Stimulated activated CD4-positive, alpha-beta T cell treated with anti-CD3 and anti-CD28 coated beads, Interleukin-1b, Interleukin-23, amount 100 ng/mL, for 1 hour (primary cell): ENCODE data around the gene RUBCN.
A peak's percentile ranks its signal among the peaks of the same experiment; 100 is the strongest.

Experiments used
- DNase-seq, 2 donors: peaks; one replicate each; pipeline ENCODE4 v3.0.0-alpha.2; 2020; ENCODE audit warnings: low read depth in 2 of 2

The RUBCN gene

DNA sequence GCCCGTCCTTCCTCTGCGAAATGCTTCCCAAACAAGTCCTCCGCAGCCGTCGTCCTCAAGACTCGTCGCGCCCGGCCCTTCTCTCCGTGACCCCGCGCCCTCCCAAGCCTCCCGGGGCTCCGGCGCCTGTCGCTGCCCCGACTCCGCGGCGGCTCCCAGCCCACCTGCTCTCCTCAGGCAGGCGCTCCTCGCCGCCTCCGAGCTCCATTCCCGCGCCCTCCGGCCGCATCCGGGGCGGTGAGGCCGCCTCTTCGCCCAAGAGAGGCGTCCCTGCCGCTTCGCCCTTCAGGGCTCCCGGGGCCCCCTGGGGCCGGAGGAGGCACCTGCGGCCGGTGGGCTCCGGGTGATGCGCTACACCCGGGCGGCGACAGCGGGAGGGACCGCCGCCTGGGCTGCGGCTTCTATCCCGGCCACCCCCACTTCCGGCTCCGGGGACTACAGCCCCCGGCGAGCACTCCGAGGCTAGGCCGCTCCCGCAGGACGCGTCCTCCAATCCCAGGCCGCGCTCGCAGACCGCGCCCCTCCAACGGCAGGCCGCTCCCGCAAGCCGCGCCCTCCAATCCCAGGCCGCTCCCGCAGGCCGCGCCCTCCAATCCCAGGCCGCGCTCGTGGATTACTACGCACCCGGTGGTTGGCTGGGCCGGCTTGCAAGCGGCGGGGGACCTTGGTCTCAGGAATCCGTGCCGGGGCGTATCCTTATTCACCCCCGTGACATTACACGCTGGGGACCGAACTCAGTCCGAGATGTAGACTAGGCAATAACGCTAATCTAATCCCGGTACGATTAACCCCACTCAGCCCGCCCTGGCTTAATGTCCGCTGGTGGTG, at the start of gene RUBCN:
RUBCN (minus strand) TSS at position 414 of the 828 bp plus-strand sequence; CDS start at position 229, 185 bp downstream.
- DNase-seq, result peak; percentile 75 to 78

DNA sequence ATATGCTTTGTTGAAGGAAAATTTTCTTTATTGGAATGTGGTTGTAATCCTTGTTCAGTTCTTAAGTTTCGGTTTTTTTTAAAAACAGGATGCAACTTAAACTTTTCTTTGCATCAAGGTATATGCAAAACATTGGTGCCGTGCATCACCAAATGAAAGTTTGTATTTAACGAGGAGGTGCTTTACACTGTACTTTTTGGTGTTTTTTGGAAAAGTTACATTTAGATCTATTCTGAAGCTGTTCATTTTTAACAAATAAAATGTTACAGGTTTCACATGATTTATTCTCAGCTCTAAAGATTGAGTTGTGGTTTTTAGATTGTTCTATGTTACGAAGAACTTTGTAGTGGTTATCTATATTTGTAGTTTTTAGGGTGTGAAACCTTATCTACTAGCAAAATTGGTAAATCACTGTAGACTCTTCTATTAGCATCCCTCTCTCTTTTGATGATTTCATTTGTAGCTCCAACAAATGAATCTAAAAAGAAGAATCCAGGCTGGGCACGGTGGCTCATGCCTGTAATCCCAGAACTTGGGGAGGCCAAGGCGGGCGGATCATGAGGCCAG, 47.4 kb upstream of the RUBCN start:
- DNase-seq, result no peak

DNA sequence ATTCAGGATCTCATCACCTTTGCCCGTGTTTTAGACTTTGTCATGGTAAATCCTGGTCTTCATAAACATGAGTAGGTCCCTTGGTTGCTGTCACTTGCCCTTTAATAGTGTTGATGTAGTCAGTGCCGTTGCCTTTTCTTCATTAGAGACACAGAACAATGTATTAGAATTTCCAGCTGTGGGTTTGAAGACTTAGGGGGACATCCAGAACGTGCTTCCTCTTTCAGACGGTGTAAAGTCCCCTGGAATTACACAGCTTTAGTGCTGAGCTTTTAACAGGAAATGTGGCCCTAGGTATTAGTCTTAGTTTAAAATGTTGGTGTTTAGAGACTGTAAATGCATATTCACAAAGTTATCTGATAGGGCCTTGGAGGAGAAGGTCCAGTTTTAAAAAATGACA, 45.5 kb upstream of the RUBCN start:
- no peak for DNase-seq

DNA sequence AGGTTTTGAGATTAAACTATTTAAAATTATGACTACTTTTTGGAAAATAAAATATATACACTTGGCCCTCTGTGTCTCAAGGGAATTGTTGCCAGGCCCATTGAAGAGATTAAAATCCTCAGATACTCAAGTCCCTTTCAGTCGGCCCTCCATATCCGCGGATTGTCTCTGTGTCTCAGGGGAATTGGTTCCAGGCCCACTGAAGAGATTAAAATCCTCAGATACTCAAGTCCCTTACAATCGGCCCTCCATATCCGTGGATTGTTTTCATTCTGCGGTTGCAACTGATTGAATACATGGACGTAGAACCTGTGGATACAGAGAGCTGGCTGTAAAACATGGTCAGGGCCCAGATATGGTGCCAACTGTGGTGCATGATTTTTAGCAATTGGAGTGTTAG, 38.6 kb upstream of the RUBCN start:
- no peak for DNase-seq

DNA sequence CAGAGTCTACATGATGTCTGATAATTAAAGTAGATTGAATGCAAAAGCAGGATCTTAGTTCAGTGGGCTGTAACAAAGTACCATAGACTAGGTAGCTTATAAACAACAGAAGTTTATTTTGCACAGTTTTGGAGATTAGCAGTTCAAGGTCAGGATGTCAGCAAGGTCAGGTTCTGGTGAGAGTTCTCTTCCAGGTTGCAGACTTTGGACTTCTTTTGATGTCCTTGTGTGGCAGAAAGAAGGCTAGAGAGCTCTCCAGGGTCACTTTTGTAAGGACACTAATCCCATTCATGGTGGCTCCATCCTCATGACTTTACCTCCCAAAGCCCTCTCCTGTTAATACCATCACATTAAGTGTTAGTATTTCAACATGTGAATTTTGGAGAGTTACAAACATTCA, 25.1 kb upstream of the RUBCN start:
- no peak for DNase-seq

DNA sequence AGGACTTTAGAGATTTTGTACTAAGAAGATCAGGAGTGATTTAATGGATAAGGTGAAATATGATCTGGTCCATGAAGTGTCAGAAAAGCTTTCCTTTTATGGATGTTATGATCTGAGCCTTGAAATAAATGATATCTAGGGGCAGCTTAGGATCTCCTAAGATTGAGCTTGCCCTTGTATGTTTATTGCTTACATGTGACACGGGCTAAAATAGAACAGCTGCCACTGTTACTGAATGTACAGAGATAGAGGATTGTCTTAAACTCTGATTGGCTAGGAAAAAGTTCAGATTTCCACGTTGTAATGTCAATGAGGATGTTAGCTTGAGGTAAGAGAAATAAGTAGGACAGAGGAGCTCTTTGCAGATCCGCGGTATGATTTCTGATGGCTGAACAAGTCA, 21.8 kb upstream of the RUBCN start:
- DNase-seq, result no peak

DNA sequence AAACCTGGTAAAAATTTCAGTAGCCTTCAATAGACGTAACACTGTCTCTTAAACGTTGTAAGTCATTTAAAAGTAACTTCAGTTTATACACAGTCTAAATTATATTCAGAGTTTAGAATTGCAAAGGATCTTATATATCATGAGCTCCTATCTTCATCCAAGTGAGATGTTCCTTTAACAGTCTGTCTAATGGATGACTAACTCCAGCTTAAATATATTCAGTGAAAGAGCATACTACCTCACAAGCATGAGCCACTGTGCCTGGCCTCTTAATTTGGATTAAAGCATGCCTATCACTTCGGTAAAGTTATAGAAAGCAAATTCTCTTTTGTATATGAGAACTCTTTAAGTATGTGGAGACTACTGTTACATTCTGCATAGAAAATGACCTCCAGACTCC, 20.0 kb upstream of the RUBCN start:
- no peak for DNase-seq

DNA sequence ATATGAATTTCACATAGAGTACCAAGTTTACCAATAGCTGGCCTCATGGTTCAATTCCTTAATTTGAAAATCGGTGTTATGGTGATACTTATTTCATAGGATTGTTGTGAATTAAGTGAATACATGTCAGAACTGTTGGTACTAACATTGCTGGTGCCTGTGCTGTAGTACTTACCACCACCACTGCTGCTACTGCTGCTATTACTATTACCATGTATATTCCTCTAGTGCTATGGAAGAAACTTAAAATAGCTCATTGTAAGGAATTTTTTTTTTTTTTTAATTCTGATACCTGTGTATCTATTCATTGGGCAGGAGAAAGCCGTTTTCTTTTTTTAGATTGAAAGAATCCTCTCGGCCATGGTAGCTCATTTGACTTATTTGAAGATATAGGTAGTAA, 16.6 kb upstream of the RUBCN start:
- DNase-seq, result no peak

DNA sequence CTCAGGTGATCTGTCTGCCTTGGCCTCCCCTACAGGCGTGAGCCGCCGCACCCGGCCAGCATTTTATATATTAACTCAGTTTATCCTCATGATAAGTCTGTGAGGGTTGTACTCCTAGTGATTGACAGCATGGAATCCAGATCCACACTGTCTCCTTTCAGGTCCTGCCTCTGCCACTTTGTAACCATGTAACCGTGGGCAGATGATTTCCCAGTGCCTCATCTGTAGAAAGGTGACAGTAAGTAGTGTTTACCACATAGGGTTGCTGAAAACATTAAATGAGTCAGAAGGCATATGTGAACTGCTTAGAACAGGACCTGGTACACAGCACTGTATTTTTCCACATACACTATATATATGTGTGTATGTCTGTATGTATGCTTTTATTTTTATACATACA, 15.4 kb upstream of the RUBCN start:
- no peak for DNase-seq

DNA sequence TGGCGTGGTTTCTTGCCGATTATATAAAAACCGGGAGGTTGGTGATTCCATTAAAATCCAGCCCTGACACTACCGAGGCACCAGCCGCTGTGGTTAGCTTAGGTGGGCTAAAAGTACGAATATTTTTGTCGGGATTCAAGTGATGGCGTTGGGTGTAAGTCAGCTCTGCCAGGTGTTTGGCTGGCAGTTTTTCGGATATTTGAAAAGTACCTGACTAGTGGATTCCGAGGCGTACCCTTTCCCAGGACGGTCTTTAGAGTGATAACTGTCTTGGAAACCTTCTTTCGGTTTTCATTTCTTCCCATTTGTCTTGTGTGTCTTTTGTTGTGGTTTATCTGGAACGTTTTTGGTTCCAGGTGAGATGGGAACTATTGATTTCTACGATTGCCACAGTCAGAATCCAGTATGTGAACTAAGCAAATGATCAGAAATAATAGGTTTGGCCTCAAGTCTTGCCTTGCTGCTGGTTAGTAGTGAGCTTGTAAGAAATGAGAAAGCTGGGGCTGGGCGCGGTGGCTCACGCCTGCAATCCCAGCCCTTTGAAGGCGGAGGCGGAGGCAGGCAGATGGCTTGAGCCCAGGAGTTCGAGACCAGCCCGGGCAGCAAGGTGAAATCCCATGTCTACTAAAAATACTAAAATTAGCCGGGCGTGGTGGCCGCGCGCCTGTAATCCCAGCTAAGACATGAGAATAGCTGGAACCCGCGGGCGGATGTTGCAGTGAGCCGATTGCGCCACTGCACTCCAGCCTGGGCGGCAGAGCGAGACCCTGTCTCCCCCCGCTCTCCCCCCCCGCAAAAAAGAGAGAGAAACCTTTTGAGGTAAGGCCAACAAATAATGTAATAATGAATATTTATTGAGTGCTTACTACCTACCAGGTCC, 14.4 kb upstream of the RUBCN start:
- peak in 1 of 2 donors; percentile 10 for DNase-seq

DNA sequence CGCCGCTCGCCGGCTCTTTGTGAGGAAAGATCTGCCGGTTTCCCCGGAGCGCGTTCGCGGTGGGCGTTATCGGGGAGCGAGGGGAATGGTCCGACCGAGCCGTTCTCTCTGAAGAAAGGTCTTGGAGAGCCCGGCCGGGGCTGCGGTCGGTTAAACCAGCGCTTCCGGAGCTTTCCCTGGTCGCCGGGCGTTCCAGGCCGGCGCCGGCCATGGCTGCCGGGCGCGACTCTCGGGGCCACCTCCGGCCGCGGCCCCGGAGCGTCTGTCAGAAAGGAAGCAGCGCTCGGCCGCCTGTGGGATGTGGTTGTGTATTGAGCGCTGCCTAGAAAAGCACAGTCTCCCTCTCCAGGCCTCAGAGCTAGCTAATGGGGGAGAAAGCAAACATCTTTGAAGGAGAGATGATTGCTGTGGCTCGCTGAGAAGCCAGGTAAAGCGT, 13.7 kb upstream of the RUBCN start:
- DNase-seq, result peak in 1 of 2 donors; percentile 19

DNA sequence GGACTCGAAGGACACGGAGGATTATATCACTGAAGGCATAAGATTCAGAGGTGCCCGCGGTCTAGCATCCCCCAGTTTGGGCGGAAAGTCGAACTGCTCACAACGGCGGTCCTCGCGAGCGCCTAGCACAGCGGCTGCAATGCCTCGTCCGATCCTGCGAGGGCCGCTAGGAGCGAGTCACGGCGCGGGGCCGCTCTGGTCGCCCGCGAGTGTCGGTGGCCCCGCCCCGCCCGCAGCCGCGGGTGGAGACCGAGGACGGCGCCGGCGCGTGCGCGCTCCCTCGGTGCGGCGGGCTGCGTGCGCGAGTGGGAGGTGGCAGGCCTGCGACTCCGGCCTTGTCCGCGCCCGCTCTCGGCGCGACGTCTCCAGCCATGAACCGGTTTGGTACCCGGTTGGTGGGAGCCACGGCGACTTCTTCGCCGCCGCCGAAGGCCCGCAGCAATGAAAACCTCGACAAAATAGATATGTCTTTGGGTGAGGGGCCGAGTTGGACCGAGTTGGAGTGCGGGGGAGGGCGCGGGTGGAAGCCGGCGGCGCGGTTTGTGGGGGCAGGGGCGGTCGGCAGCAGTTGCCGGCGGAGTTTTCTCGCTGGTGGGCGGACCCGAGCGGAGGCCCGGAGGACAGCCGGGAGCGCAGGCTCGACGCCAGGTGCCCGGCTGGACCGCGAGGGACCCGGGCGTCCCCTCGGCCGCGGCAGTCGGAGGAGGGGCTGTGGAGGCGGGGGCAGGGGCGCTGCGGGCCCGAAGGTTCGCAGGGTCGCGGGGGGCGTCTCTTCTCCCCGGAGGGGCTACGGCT, 13.1 kb upstream of the RUBCN start, which contains the start of gene FYTTD1:
FYTTD1 (plus strand) TSS at position 283 of the 795 bp plus-strand sequence; CDS start at position 372, 89 bp downstream.
- DNase-seq, result peak; percentile 69 to 72

DNA sequence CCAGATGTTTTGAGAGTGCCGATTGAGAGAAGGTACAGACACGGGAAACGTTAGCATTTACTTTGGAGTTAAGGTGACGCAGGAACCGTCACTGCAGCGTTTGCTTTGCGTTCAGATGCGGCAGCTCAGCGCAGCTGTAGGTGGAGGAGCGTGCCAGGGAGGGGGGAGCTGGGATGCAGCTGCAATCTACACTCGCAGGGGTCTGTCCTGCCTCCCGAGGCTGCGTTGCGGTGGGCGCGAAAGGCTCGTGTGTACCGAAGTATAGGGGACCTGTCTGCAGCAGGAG, 12.6 kb upstream of the RUBCN start:
- no peak for DNase-seq

DNA sequence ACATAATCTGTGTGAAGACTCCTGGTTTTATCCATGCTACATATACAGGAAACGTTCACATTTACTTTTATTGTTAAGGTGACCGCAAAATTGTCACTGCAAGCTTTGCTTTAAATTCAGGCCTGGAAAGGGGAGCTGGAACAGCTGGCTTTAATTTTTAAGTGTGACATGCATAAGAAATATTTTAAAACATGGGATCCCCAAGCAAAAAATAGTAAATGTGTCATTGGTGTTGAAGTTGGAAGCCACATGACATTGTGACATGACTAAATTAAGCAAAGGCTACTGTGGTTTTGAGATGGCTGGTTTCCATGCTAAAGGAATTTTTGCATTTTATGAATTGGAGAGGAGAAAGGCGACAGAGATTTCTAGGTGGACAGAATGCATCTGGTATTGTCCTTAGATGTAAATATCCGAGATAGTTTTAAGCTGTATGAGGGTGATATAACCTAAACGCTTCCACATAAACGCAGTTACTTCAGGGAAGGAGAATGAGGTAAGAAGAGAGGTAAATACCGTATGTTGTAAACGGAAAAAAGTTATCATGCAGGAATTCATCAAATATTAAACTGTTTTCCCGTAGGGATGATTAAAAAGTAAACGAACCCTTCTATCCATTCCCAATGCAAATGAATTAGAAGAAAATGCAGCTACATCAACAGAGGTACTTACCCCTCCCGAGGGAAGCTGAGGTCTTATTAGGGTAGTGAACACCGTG, 12.1 kb upstream of the RUBCN start:
- DNase-seq, result no peak

DNA sequence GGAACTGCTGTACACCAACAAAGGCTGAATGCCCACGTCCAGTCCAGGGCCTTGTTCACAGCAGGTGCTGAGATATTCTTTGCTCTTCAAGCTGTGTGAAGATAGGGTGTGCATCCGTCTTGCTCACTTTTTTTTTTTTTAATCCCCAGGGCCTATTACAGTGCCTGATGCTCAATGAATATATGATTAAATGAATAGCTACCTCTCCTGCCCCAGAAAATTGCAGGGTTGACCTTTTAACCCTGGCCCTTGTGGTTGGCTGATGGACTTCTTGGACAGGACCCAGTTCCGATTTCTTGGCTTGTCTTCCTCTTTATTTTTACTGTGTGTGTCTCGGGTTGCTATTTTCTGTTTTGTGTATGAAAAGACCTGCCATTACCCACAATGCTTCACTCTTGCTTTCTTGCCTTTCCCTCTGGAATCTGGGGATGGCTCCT, 10.1 kb upstream of the RUBCN start:
- no peak for DNase-seq

DNA sequence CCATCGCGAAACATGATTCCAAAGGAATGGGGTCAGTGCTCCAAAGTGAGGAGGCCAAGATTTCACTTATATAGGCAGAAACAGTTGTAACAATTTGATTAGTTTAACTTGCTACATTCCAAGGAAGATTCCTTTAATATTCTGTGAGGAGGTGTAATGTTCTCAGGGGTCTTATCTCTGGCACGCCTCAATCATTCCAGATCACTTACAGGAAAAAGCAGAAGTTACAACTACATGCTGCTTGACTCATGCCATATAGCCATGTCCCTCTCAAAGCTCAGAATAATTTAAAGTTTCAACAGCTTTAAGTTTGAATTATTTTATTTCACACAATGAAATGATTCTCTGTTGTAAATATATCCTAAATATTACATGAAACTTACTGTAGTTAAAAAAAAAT, 9.5 kb upstream of the RUBCN start:
- no peak for DNase-seq

DNA sequence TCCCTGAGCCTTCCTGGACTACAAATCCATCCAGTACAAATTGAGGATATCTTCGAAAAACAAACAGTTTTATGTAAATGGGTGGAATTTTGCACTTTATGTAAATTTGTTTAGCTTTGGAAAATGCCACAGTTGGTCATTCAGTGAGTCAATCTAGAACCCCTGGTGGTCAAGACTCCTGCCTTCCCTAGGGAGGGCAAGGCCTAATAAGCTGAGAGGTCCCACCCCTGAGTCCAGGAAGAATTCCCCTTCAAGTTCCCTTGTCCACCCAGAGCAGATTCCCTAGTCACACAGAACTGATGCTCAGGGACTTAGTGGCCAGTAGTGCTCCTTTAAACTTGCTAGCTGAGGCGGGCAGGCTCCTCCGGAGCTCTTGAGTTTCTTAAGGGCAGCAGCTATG, 6.1 kb upstream of the RUBCN start:
- no peak for DNase-seq

DNA sequence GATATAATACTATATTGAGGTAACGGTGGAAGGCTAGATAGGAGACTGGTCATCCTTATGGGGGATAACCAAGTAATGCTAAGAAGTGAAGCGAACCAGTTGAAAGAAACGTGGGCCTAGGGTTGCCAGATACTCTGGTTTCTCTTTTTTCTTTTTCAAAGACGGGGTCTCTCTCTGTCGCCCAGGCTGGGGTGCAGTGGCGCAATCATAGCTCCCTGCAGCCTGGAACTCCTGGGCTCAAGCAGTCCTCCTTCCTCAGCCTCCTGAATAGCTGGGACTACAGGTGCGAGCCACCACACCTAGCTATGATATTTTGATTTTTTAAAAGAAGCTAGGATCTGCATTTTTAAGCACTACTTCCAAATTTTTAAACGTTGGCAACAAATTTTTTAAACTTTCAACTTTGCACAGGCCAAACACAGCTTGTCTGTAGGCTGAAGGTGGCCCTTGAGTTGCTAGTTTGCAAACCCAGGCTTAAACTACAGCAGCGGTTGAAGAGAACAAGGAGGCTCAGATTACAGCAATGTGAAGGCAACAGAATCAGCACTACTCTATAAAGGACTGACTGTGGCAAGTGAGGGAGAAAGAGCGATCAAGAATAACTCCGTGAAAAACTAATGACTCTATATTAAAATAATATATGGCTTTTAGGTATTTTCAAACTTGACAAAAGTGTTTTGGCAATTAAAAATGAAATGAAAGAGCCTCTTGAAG, 1.2 kb upstream of the RUBCN start:
- no peak for DNase-seq

DNA sequence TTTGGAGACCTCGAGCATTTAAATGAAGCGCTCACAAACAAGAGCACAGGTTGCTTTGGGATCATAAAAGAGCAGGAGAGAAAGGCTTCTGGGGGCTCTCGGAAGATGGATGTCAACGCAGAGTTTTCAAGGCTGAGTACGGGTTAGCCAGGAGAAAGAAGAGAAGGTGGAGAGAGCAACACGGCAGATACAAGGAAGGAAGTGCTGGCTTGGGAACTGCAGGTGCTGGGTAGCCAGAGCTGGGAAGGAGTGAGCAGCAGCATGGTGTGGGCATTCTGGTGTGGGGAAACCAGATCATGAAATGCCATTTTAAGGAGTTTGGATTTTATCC, 580 bp upstream of the RUBCN start:
- no peak for DNase-seq

DNA sequence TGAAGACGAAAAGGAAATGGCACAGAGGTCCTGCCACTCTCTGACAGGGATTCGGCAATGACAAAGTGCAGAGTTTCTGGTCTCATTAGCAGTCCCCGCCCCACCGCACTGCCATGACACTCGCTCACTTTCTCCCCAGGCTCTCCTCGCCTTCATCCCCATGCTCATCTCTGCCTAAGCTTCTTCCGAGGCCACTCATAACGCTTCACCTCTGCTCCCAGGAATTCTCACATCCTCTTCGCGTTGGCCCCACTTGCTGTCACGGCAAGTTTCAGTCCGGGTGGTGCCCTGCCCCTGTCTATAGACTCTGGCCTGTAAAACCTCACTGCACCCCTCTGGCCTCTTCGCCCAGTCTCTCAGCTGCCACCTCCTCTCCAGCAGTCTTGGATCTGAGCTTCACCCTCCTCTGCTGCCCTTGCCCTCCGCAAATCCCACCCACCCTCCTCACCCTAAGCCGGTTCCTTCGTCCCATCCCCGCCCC, 654 bp downstream of the RUBCN start:
- no peak for DNase-seq
